HepG2 (cell line): ENCODE measurements around the gene SND1. TPM values are rescaled to one million over a fixed set of nuclear protein-coding genes. Genes with fewer than 3 reads are reported as not detected.

ENCODE experiments used
- CCAR2 ChIP-seq: fragments of 200-400 bp; formaldehyde crosslinking; optimal IDR thresholded peaks from 2 replicates; pipeline ENCODE3; 2018; ENCODE audit warnings: low read depth, mild to moderate bottlenecking, low read length, moderate library complexity
- DMAP1 ChIP-seq: IDR thresholded peaks from 2 replicates; pipeline ENCODE4 v1.6.1; 2016
- EP300 ChIP-seq, 3 experiments: sonication (generic) in 1 of 3; formaldehyde crosslinking in 1 of 3; IDR thresholded peaks; 2 replicates each; pipeline versions ENCODE4 v1.5.1 to v1.6.1; 2011 to 2020; ENCODE audit warnings: low read depth in 2 of 3, low read length in 2 of 3, borderline replicate concordance in 1 of 3, improper control_type of control experiment in 1 of 3, mild to moderate bottlenecking in 1 of 3, missing genetic modification reagents in 1 of 3, moderate library complexity in 1 of 3
- HDAC1 ChIP-seq: sonication (generic); formaldehyde crosslinking; IDR thresholded peaks from 2 replicates; pipeline ENCODE4 v1.5.1; 2020; ENCODE audit warnings: mild to moderate bottlenecking, missing genetic modification reagents
- HDAC2 ChIP-seq: sonication (generic); formaldehyde crosslinking; IDR thresholded peaks from 2 replicates; pipeline ENCODE4 v1.4.0; 2020; ENCODE audit warnings: missing genetic modification reagents
- HNF4A ChIP-seq: sonication (generic); formaldehyde crosslinking; IDR thresholded peaks from 2 replicates; pipeline ENCODE4 v1.4.0; 2020; ENCODE audit warnings: missing genetic modification reagents
- KDM6A ChIP-seq: IDR thresholded peaks from 2 replicates; pipeline ENCODE4 v1.6.1; 2016; ENCODE audit warnings: low read depth
- MAFK ChIP-seq, 2 experiments: IDR thresholded peaks in 1 of 2; conservative IDR thresholded peaks in 1 of 2; 2 replicates each; pipeline ENCODE4 v1.6.1; 2011; ENCODE audit warnings: improper control_type of control experiment in 2 of 2, low read length in 2 of 2
- MYC ChIP-seq: sonication (generic); formaldehyde crosslinking; IDR thresholded peaks from 2 replicates; pipeline ENCODE4 v1.9.0; 2021; ENCODE audit warnings: missing genetic modification reagents, borderline replicate concordance
- NR2C2 ChIP-seq: sonication (generic); formaldehyde crosslinking; IDR thresholded peaks from 2 replicates; pipeline ENCODE4 v1.4.0; 2020; ENCODE audit warnings: missing genetic modification reagents, mild to moderate bottlenecking, moderate library complexity, borderline replicate concordance
- RARA ChIP-seq: IDR thresholded peaks from 2 replicates; pipeline ENCODE4 v1.6.1; 2016; ENCODE audit warnings: missing genetic modification reagents, missing compliant biosample characterization
- RBM22 ChIP-seq: fragments of 200-400 bp; formaldehyde crosslinking; optimal IDR thresholded peaks from 2 replicates; pipeline ENCODE3; 2017; ENCODE audit warnings: mild to moderate bottlenecking, low read length, moderate library complexity
- RCOR2 ChIP-seq: IDR thresholded peaks from 2 replicates; pipeline ENCODE4 v1.6.1; 2016; ENCODE audit warnings: missing biosample characterization, missing genetic modification reagents
- RERE ChIP-seq: IDR thresholded peaks from 2 replicates; pipeline ENCODE4 v1.6.1; 2016; ENCODE audit warnings: low read depth, missing genetic modification reagents, missing compliant biosample characterization
- RFX3 ChIP-seq: IDR thresholded peaks from 2 replicates; pipeline ENCODE4 v1.6.1; 2016; ENCODE audit warnings: missing biosample characterization, missing genetic modification reagents
- SNRNP70 ChIP-seq: fragments of 200-400 bp; formaldehyde crosslinking; IDR thresholded peaks from 2 replicates; pipeline ENCODE4 v1.6.1; 2017; ENCODE audit warnings: mild to moderate bottlenecking, low read depth, low read length, moderate library complexity
- SP5 ChIP-seq: IDR thresholded peaks from 2 replicates; pipeline ENCODE4 v1.6.1; 2016; ENCODE audit warnings: low read depth, borderline replicate concordance
- ZFAT ChIP-seq: sonication (generic); formaldehyde crosslinking; conservative IDR thresholded peaks from 2 replicates; pipeline ENCODE4 v1.8.1; 2023; ENCODE audit warnings: missing genetic modification reagents, inconsistent platforms
- ZNF331 ChIP-seq: sonication (generic); formaldehyde crosslinking; IDR thresholded peaks from 2 replicates; pipeline ENCODE4 v1.4.0; 2020; ENCODE audit warnings: missing genetic modification reagents
- ZNF644 ChIP-seq: IDR thresholded peaks from 2 replicates; pipeline ENCODE4 v1.6.1; 2016; ENCODE audit warnings: low read depth
- polyA plus RNA-seq, 8 experiments: library from polyadenylated mRNA; depleted of rRNA in 3 of 8; stranded (reverse) in 7 of 8; unstranded in 1 of 8; fragments of >200 nt; fragmentation: Illumina TruSeq in 4 of 8; extraction: Trizol in 4 of 8; gene quantifications; 2 replicates each; pipeline versions ENCODE4 v1.2.1 to v1.2.3, GENCODE V29; 2011 to 2016; ENCODE audit warnings: low read depth in 4 of 8, missing spikeins in 1 of 8, mixed read lengths in 1 of 8; ENCODE audit not compliant: insufficient read depth in 1 of 8
- total RNA-seq, 5 experiments: library from RNA; depleted of rRNA; stranded (reverse); fragments of >200 nt; fragmentation: Illumina TruSeq; extraction: Trizol; gene quantifications; 2 replicates each; pipeline ENCODE4 v1.2.3, GENCODE V29; 2016; ENCODE audit warnings: low read depth in 1 of 5
- TF ChIP-seq, protein P1 (sequence below): sonication (generic); formaldehyde crosslinking; conservative IDR thresholded peaks from 2 replicates; pipeline ENCODE4 v1.4.0; 2020; ENCODE audit warnings: mild to moderate bottlenecking, missing genetic modification reagents, moderate library complexity

Gene SND1
- total and polyA plus RNA-seq, 2 of the 13 experiments (the other 11 are each of a cell fraction or from before 2014, with no cell fraction given), result 110 to 182 TPM

DNA sequence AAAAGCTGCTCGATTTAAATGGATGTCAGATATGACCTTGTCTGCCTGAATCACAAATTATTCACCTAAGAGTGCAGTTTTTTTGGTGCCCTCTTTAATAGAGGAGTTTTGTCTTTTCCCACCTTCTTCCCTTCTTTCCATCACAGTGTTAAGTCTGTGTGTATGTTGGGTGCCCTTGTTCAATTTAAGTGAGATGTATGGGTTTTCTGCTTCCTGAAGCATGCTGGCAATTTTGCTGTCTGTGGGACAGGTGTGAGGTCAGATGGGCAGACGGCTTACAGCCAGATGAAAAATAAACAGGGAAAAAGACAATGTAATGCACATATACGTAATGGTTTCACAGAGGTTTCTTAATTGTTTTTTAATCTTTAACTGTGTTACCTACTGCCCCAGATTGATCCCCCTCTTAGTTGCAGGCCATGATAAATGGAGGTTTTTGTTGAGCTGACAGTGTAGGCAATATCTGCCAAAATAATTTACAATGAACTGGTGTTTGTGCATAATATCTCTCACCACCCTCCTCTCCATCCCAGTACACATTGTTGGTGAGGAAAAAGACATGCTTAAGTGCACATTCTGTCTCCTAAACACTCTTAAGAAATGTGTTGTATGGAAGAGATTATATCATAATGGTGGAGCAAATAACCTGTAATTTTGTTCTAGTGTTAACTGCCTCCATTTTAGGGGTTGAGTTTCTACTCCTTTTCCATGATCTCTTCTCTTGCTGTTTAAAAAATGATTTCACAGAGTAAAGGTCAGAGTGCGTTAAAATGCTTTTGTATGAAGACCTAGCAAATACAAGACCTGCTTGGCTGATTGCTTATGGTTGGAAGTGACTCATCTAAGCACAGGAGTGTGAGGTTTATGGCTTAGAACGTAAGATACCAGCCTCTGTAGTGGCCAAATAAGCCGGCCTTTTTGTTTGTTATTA, 255.4 kb downstream of the SND1 start (continued):
- TF ChIP-seq, protein P1, sequence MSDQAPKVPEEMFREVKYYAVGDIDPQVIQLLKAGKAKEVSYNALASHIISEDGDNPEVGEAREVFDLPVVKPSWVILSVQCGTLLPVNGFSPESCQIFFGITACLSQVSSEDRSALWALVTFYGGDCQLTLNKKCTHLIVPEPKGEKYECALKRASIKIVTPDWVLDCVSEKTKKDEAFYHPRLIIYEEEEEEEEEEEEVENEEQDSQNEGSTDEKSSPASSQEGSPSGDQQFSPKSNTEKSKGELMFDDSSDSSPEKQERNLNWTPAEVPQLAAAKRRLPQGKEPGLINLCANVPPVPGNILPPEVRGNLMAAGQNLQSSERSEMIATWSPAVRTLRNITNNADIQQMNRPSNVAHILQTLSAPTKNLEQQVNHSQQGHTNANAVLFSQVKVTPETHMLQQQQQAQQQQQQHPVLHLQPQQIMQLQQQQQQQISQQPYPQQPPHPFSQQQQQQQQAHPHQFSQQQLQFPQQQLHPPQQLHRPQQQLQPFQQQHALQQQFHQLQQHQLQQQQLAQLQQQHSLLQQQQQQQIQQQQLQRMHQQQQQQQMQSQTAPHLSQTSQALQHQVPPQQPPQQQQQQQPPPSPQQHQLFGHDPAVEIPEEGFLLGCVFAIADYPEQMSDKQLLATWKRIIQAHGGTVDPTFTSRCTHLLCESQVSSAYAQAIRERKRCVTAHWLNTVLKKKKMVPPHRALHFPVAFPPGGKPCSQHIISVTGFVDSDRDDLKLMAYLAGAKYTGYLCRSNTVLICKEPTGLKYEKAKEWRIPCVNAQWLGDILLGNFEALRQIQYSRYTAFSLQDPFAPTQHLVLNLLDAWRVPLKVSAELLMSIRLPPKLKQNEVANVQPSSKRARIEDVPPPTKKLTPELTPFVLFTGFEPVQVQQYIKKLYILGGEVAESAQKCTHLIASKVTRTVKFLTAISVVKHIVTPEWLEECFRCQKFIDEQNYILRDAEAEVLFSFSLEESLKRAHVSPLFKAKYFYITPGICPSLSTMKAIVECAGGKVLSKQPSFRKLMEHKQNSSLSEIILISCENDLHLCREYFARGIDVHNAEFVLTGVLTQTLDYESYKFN (CRISPR knock-in tag), result peak; percentile 67
- TF ChIP-seq RARA, result peak; percentile 56
- no peak for TF ChIP-seq SNRNP70
- peak; percentile 29; the same call in 1 of the 2 replicates for TF ChIP-seq HDAC1 (CRISPR knock-in tag)
- TF ChIP-seq KDM6A (CRISPR knock-in tag), result 0 out of 2 replicates have a peak, but pooled peaks have one; percentile 36
- 0 out of 2 replicates have a peak, but pooled peaks have one; percentile 25 for TF ChIP-seq RCOR2 (CRISPR knock-in tag)
- 0 out of 2 replicates have a peak, but pooled peaks have one; percentile 21 for TF ChIP-seq HDAC2
- TF ChIP-seq CCAR2, result no peak
- TF ChIP-seq ZFAT (CRISPR knock-in tag), result no peak
- peak; percentile 45; the same call in 1 of the 2 replicates for TF ChIP-seq ZNF644 (CRISPR knock-in tag)
- no peak for TF ChIP-seq MAFK (conservative IDR thresholded peaks at IDR 0.05 in 1 of 2, IDR thresholded peaks at IDR 0.05 in 1 of 2; ENCODE audit: low read length in 2 of 2)
- TF ChIP-seq RFX3 (CRISPR knock-in tag), result no peak
- TF ChIP-seq MYC (CRISPR knock-in tag), result no peak
- TF ChIP-seq RERE (CRISPR knock-in tag), result peak; percentile 32; the same call in 1 of the 2 replicates
- no peak; a peak in 1 of 4 replicates for TF ChIP-seq EP300 (IDR thresholded peaks at IDR 0.05; ENCODE audit: low read depth in 2 of 2, low read length in 2 of 2)
- peak; percentile 42; the same call in 1 of the 2 replicates for TF ChIP-seq EP300 (CRISPR knock-in tag; IDR thresholded peaks at IDR 0.05; ENCODE audit: borderline replicate concordance)
- peak; percentile 54; the same call in 1 of the 2 replicates for TF ChIP-seq NR2C2 (CRISPR knock-in tag)
- TF ChIP-seq HNF4A (CRISPR knock-in tag), result peak; percentile 48; the same call in 1 of the 2 replicates
- TF ChIP-seq DMAP1 (CRISPR knock-in tag), result no peak
- no peak for TF ChIP-seq ZNF331 (CRISPR knock-in tag)
- TF ChIP-seq SP5 (CRISPR knock-in tag), result no peak
- TF ChIP-seq RBM22, result no peak
